GM19463 (cell line): ENCODE results near the gene GPRIN3.

Experiments
- ATAC-seq: cut with Tn5 transposase; IDR thresholded peaks from one replicate; pipeline ENCODE4 v1.9.1; 2021; ENCODE audit warnings: mild to moderate bottlenecking, moderate library complexity; ENCODE audit not compliant: unreplicated experiment

The GPRIN3 gene

DNA sequence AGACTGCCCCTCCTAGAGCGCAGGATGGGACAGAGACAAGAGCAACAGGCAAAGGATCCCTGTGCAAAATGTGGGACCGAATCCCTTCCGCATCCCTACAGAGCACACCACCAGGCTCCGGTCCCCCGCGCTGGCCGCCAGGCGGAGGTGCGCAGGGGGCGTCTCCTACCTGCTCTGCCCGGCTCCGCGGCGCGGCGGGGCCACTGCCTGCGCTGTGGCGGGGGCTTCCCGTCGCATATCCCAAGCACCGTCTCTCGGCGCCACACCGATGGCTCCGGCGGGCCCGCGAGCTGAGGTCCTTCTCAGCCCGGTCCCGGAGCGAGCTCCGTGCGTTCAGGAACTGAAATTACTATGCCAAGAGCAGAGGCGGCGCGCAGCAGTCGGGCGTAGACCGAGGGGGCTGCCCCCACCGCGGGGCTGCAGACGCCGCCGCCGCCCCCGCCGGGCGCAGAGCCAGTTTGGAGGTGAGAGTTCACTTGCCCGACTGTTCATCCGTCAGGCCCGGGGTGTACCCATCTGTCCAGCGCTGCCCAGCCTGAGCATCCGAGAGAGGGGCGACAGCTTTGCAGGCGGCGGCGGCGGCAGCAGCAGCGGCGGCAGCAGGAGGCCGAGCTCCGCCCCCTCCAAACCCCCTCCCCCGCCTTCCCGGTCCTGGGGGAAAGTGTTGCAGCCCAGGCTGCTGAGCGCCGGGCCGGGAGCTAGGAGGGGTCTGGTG, at the start of gene GPRIN3:
TSS of gene GPRIN3 (minus strand) at position 355 of the 715 bp plus-strand sequence. CDS start 57,690 bp downstream, outside the sequence.
- ATAC-seq = peak; percentile 84

- ATAC-seq = no peak
These were observed 49.7 kb upstream of the GPRIN3 start for GRCh38 chr4:89357340-89357739.

DNA sequence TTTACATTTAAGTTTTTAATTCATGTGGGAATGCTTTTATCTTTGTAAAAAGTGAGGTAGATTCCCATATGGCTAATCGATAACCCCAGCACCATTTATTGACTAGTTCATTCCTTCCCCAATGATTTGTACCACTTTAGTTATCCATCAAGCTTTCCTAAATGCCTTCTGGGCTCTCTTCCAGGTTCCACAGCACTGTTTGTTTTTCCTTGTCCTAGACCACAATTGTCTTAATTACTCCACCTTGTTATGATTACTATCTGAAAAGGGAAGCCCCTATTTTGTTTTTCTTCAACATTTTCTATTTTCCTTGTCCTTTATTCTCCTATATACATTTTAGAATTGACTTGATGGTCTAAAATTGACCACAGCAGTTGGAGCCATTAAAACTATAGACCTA, 48.5 kb upstream of the GPRIN3 start:
- no peak for ATAC-seq

GRCh38 chr4:89353514-89353913, 45.9 kb upstream of the GPRIN3 start:
- no peak for ATAC-seq

GRCh38 chr4:89352541-89352940, 44.9 kb upstream of the GPRIN3 start:
- no peak for ATAC-seq

DNA sequence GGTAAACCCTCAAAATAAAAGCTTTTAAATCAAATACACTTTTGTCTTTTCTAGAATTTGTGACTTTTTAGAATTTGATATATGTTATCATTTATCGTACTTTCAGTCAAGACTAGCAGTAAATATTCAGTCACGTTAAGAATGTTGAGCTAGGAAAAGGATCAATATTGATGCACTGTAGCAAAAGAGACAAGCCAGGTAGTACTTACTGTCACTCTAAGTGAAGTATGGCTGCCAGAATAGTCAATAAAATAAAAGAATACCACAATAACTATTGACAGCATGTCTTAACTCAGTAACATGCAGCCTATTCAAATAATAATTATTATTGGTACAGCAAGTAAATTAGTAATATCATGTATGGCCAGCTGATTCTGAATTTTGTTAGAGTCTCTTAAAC, 43.6 kb upstream of the GPRIN3 start:
- ATAC-seq = no peak

DNA sequence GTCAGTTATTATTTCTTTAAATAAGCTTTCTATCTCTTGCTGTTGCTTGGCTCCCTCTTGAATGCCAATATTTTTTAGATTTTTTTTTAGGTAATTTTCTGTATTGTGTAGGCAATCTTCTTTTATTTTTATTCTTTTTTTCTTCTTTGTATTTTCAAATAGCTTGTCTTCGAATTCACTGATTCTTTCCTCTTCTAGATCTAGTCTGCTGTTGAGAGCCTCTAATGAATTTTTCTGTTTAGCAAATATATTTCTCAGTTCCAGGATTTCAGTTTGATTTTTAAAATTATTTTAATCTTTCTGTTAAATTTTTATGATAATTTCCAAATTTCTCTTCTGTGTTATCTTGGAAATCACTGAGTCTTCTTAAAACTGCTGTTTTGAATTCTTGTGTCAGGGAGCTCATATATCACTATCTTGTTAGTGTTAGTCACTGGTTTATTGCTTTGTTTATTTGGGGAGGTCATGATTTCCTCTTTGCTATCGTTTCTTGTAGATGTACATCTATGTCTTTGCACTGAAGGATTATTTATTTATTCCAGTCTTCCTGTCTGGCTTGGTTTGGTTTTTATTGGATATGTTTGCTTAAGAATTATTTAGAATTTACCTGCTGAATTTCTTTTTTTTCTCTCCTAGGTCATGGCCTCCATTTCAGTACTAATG, 39.9 kb upstream of the GPRIN3 start:
- no peak for ATAC-seq

DNA sequence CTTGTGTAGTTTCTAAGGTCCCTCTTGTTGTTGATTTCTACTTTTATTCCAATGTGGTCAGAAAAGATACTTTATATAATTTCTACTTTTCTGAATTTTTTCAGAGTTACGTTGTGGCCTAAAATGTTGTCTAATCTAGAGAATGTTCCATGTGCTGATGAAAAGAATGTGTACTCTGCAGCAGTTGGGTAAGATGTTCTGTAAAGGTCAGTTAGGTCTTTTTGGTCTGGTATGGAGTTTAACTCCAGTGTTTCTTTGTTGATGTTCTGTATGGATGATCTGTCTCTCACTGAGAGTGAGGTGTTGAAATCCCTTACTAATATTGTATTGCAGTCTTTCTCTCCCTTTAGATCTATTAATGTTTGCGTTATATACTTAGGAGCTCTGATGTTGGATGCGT, 37.0 kb upstream of the GPRIN3 start:
- ATAC-seq = no peak

DNA sequence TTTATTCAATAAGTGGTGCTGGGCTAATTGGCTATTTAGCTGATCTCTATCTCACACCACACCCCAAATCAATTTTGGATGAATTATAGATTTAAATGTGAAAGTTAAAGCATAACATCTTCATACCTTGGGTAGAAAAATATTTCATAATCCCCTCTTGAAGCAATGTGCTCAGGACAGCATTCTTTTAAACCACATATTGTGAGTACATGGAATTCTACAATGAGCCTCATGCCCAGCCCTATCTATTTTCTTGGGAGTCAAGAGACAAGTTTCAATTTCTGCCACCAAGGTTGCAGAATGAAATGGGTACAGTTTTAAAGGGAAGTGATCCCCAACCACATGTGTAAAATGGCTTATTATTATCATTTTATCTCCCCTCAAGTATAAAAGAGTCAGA, 30.6 kb upstream of the GPRIN3 start:
- ATAC-seq = no peak

DNA sequence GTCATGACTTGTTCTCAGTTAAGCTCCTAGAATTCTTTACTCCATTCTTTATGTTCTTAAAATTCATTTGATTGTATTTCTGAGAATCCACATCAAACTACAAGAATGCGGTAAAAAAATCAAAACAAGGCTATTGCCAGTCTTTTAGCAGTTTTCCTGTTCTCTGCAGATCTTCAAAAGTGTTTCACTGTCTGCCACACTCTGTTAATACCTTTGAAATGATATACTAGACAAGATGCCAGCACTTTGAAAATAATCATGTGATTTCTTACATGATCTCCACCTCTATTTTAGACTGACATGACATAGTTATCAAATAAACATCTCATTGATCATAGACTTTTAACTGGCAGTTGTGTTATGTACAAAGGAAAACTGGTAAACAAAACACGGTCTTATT, 30.1 kb upstream of the GPRIN3 start:
- no peak for ATAC-seq

DNA sequence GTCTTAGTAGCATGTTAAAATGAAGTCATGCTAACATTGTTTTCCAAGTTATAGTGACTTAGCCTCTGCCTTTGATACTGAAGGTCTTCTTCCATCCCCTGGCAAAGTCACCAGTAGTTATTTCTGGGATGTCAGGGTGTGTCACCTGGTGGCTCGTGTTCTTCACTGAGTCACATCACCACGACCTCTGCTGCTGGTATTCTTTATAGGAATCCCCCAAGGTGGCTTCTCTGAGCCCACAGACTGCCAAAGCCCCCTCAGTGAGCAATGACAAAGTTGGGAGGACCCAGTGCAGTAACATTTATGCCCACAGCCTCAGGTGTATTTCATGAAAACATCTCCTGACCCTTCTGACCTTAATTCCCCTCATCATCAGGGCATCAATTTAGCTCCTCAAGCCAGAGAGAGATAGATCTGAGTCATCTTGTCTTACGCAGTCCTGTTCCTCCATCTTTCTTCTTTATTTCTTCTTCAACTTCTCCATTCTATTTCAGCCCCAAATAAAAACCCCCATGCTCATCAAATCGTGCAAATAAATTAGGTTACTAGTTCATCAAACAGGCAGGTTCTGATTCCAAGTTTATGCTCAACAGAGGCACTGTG, 29.3 kb upstream of the GPRIN3 start:
- ATAC-seq = no peak

GRCh38 chr4:89334830-89335229, 27.2 kb upstream of the GPRIN3 start:
- ATAC-seq = no peak

- ATAC-seq = no peak
These were observed 26.7 kb upstream of the GPRIN3 start for GRCh38 chr4:89334311-89334710.

DNA sequence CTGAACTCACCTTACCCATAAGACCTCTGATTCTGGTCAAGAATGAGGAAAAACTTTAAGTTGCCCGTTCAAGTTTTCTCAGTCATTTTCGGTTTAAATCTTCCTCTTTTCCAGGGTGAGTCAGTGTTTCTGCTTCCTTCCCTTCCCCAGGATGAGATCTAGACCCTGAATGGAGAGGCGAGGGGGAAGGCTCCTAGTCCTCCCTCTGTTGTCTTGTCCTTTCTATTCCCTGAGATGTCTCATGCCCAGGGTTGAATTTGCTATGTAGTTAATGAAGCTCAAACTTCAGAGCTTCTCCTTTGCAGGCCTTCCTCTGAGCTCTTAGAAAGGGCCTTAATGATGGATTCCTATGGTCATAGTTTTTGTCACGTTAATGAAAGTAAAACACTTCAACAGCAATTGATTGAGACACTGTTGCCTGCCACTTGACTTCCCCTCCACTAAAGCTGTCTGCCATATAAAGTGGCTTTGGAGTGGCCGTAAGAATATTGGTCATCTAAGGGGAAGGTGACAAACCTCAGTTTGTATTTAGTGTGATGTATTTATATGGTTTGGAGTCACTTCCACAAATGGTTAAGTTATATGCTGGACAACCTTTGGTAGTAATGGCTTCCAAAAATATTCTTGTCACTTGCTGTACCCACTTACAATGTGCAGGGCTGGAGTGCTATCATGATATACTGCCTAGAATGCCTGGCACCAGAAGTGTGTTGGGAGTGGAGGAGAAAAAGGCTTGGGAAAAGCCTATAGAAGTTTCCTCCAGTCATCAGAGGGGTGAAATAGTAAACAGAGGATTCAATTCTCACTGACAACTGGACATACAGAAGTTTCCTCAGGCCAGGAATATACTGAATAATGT, 24.3 kb upstream of the GPRIN3 start:
- ATAC-seq = no peak

- no peak for ATAC-seq
These were observed 23.6 kb upstream of the GPRIN3 start for GRCh38 chr4:89331197-89331596.

DNA sequence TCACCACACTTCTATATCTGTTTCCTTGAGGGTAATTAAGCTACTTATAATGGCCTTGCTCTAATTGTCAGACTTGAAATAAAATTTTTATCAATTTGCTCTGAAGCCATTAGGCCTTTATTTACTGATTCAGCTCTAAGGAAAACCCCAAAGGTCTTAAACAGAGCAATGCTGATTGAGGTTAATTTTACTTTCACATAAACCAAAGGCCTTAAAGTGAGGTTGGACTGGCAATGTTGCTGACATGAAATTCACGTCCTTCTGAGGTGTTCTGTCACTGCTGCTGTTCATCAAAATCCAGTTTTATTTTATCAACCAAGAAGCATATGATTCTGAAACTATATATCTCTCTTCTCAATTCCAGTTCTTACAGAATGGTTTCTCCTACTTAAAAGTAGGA, 21.7 kb upstream of the GPRIN3 start:
- ATAC-seq = no peak

- peak; percentile 87 for ATAC-seq
These were observed 17.1 kb upstream of the GPRIN3 start for GRCh38 chr4:89324671-89325070.

- no peak for ATAC-seq
These were observed 15.1 kb upstream of the GPRIN3 start for GRCh38 chr4:89322671-89323070.

DNA sequence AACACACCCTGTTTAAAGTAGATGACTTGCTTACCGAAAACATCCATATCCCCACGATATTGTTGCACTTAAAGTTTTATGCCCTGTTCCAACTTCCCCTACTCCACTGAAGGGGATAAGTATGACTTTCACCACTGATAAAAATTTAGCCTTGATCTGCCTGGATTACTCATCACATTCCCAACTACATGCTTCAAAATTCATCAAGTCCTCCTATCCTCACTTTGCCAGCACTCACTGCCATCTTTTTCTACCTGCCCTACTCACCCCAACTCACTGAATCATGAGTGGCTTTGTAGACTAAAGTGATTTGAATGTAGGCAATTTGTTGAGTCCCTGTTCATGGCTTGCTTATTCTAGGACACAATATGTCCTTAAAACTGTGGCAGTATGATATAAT, 12.2 kb upstream of the GPRIN3 start:
- ATAC-seq = no peak

DNA sequence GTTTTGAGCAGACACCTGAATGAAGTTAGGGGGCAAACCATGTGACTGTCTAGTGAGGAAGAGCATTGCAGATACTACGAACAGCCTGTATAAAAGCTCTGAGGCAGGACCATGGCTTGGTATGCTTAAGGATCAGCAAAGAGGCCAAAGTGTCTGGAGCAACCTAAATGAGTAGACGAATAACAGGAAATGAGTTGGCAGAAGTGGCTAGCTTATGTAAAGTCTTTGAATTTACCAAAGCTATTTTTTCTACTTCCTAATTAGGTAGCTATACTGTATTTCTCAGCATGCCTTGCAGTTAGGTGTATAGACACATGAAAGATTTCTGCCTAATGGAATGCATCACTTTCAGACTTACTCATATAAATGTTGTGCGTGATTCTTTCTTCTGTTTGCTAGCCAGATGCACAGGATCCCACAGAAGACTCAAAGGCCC, 9.3 kb upstream of the GPRIN3 start:
- ATAC-seq = peak; percentile 54

DNA sequence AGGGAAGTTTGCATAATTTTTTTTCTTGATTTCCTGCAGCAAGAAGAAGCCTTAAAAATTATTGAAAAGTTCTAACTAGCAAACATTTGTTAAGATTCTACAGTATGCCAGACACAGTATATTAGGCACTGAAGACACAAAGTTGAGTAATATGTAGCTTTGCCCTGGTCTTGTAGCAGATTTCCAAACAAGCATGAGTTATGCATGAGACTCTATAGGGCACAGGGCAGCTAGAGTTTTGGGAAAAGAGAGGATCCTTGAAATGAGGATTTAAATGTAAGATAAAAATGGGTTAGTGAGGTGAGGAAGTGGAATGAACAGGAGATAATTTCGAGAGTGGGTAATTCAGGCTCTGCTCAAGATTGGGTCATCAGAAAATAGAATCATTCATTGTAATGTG, 8.6 kb upstream of the GPRIN3 start:
- ATAC-seq = no peak
